Measurements from ENCODE around the gene C1orf210. TPM values are rescaled to one million over a fixed set of nuclear protein-coding genes. Genes with fewer than 3 reads are reported as not detected.

C1orf210 gene
- total RNA-seq (not detected), polyA plus RNA-seq (not detected)
- long read RNA-seq, donor 1: 0 reads
- long read RNA-seq, donor 2: 0 reads
- long read RNA-seq, donor 3: 0 reads
- long read RNA-seq, donor 4: 0 reads
- long read RNA-seq, donor 5: 0 reads
- long read RNA-seq, donor 6: 0 reads
- long read RNA-seq, donor 7: 0 reads
- long read RNA-seq, donor 8: 0 reads
- long read RNA-seq, donor 9: 0 reads
- long read RNA-seq, donor 10: 0 reads

GRCh38 chr1:43285269-43285990 lies at the start of gene C1orf210:
Gene C1orf210 (minus strand): TSS chr1:43285581. CDS start chr1:43283270, 2,311 bp downstream.
- Histone ChIP-seq H3K27ac (no peak within 1 kb of the TSS), H3K4me3 (no peak within 1 kb of the TSS), H3K9me3 (replicated peaks in 1 of 3) (no peaks in the 10 kb centered on the region), H3K27me3 (no peaks in the 10 kb centered on the region), H3K36me3 (replicated peaks in 1 of 2) (no peaks in the 10 kb centered on the region), H3K4me1 (replicated peaks in 1 of 2) (peaks cover 0 to 10% of the 10 kb centered on the region in 2 donors)
- no peak for DNase-seq
- TF ChIP-seq POLR2A (IDR thresholded peaks at IDR 0.05): no peak
- no peak for TF ChIP-seq CTCF (IDR thresholded peaks at IDR 0.05)
- WGBS, 4 donors: 44 to 70% (median 60%) methylated on average over 17 to 19 of the region's 19 CpGs
- intact Hi-C loops (cut with DNase I): no loop called here

GRCh38 chr1:43334453-43335205 lies 49.2 kb upstream of the C1orf210 start:
- WGBS, 4 donors: 76 to 82% (median 77%) methylated on average over 7 of the region's 7 CpGs
- H3K27me3 ChIP-seq: no peaks in the 10 kb centered on the region
- DNase-seq: no peak

GRCh38 chr1:43331688-43332087 lies 46.3 kb upstream of the C1orf210 start:
- H3K36me3 ChIP-seq (replicated peaks in 1 of 2): no peaks in the 10 kb centered on the region
- WGBS, 4 donors: 96 to 98% (median 97%) methylated on average over 5 of the region's 5 CpGs
- TF ChIP-seq CTCF (IDR thresholded peaks at IDR 0.05) (no peak), POLR2A (IDR thresholded peaks at IDR 0.05) (no peak)
- H3K27me3 ChIP-seq: no peaks in the 10 kb centered on the region
- no peak overlapping the region for H3K4me3 ChIP-seq
- H3K4me1 ChIP-seq (replicated peaks in 1 of 2): peaks cover 0 to 9% of the 10 kb centered on the region in 2 donors
- DNase-seq: no peak
- intact Hi-C loops (cut with DNase I): no loop called here
- H3K27ac ChIP-seq: no peak overlapping the region
- no peaks in the 10 kb centered on the region for H3K9me3 ChIP-seq (replicated peaks in 1 of 3)

More at GRCh38 chr1:43334453-43335205, 49.2 kb upstream of the C1orf210 start:
- Histone ChIP-seq H3K36me3 (replicated peaks in 1 of 2) (no peaks in the 10 kb centered on the region), H3K4me3 (no peak overlapping the region), H3K9me3 (replicated peaks in 1 of 3) (no peaks in the 10 kb centered on the region), H3K27ac (no peak overlapping the region), H3K4me1 (replicated peaks in 1 of 2) (peaks cover 0 to 9% of the 10 kb centered on the region in 2 donors)
- intact Hi-C loops (cut with DNase I): no loop called here
- TF ChIP-seq POLR2A (IDR thresholded peaks at IDR 0.05) (no peak), CTCF (IDR thresholded peaks at IDR 0.05) (no peak)

All from adrenal gland (tissue), 19 donors.